Stimulated activated CD8-positive, alpha-beta memory T cell treated with anti-CD3 and anti-CD28 coated beads, Interleukin-15, amount 100 ng/mL, for 48 hours (primary cell): ENCODE measurements around the gene DLG1.
"Not testable (repeated sequence)": the region's sequence is repeated elsewhere in the genome, so short reads cannot be mapped to it uniquely, and the experiment has no call there.

Experiments
- DNase-seq, 2 donors: peaks; one replicate each; pipeline ENCODE4 v3.0.0-alpha.2; 2020; ENCODE audit warnings: low read depth in 2 of 2

DLG1 gene

GRCh38 chr3:197104738-197105137 is 193.7 kb downstream of the DLG1 start:
- no peak for DNase-seq

- no peak for DNase-seq
Measured at GRCh38 chr3:197103766-197104165, 194.6 kb downstream of the DLG1 start.

- DNase-seq = no peak
Measured at GRCh38 chr3:197093871-197094270, 204.5 kb downstream of the DLG1 start.

GRCh38 chr3:197088370-197088769 is 210.0 kb downstream of the DLG1 start:
- no peak for DNase-seq

- DNase-seq = no peak
Measured at GRCh38 chr3:197085137-197085536, 213.3 kb downstream of the DLG1 start.

GRCh38 chr3:197083486-197083885 is 214.9 kb downstream of the DLG1 start:
- DNase-seq = peak; percentile 6 to 26

- DNase-seq = no peak
Measured at GRCh38 chr3:197082871-197083270, 215.5 kb downstream of the DLG1 start.

- DNase-seq = no peak
Measured at GRCh38 chr3:197080344-197080743, 218.1 kb downstream of the DLG1 start.

- no peak for DNase-seq
Measured at GRCh38 chr3:197076415-197076814, 222.0 kb downstream of the DLG1 start.

- no peak for DNase-seq
Measured at GRCh38 chr3:197068077-197068476, 230.3 kb downstream of the DLG1 start.

GRCh38 chr3:197064771-197065170 is 233.6 kb downstream of the DLG1 start:
- DNase-seq = no peak

- no peak for DNase-seq
Measured at GRCh38 chr3:197062446-197062845, 236.0 kb downstream of the DLG1 start.

GRCh38 chr3:197051637-197052036 is 246.8 kb downstream of the DLG1 start:
- not testable (repeated sequence) for DNase-seq

- no peak for DNase-seq
Measured at GRCh38 chr3:197050511-197050910, 247.9 kb downstream of the DLG1 start.

- DNase-seq = no peak
Measured at GRCh38 chr3:197042539-197042938, 255.9 kb downstream of the DLG1 start.

GRCh38 chr3:197041875-197042488 is 256.4 kb downstream of the DLG1 start:
- DNase-seq = no peak

- no peak for DNase-seq
Measured at GRCh38 chr3:197040658-197041057, 257.8 kb downstream of the DLG1 start.

GRCh38 chr3:197038679-197039462 is 259.5 kb downstream of the DLG1 start:
- DNase-seq = no peak

- no peak for DNase-seq
Measured at GRCh38 chr3:197035577-197035976, 262.8 kb downstream of the DLG1 start.

- not testable (repeated sequence) for DNase-seq
Measured at GRCh38 chr3:197034778-197035177, 263.6 kb downstream of the DLG1 start.

- DNase-seq = not testable (repeated sequence)
Measured at GRCh38 chr3:197033764-197034163, 264.6 kb downstream of the DLG1 start.

GRCh38 chr3:197031315-197032285 is 266.8 kb downstream of the DLG1 start:
- DNase-seq = peak in 1 of 2 donors; percentile 40
